NCI-H748 (cell line): ENCODE measurements around the gene ZCCHC3.
A peak's percentile ranks its signal among the peaks of the same experiment; 100 is the strongest.

Experiments
- DNase-seq: peaks from one replicate; lab custom pipeline; 2025; ENCODE audit not compliant: unreplicated experiment; lab: John Stamatoyannopoulos, UW

ZCCHC3 gene

DNA sequence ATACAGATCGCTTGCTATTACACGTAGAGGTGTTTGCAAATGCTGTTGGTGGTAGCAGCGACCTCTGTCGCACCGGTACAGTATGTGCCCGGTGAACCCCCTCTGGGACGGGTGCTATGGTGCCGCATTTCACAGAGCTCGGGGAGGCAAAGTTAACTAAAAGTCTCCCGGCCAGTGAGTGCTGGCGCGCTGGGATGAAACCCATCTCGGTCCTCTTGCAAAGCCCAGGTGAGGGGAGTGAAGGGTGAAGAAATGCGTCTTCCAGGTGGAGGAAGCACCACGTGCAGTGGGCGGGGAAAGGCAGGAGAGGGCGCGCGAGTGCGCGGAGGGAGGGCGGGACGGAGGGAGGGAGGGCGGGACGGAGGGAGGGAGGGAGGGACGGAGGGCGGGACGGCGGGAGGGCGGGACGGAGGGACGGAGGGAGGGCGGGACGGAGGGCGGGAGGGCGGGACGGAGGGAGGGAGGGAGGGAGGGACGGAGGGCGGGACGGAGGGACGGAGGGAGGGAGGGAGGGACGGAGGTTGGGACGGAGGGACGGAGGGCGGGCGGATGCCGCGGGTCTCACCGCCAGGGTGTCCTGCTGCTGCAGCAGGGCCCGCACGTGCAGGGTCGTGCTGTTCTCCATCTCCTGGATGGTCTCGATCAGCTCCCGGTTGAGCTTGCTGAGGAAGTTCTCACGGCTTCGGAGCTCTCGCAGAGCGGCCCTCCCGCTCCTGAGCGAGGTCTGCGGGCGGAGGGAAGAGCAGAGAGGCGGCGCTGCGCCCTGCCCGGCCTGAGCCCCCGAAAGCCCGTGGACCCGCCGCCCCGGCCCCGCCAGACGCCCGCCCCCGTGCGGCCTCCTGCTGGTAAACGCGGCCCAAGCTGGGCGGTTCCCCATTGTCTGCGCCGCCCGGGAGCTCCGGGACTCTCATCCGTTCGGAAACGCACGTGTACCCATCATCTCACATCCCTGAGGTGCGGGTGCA, 18.5 kb upstream of the ZCCHC3 start:
- DNase-seq, result no peak

DNA sequence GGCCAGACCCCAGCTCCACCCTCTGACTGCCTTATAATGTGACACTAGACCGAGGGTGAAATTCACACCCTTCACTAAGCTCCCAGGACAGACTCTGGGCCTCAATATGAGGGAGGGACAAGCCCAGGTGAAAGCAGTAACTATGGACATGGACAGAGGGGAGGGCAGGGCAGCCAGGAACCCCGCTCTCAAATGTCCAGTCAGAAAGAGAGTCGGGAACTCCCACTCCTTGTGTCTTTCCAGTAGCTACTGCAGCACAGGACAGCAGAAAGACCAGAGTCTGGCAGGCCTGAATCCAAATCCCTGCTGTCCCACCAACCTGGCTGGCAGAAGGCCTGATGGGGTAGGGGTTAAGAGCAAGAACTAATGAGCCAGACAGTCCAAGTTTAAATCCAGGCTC, 13.2 kb upstream of the ZCCHC3 start:
- DNase-seq, result no peak

DNA sequence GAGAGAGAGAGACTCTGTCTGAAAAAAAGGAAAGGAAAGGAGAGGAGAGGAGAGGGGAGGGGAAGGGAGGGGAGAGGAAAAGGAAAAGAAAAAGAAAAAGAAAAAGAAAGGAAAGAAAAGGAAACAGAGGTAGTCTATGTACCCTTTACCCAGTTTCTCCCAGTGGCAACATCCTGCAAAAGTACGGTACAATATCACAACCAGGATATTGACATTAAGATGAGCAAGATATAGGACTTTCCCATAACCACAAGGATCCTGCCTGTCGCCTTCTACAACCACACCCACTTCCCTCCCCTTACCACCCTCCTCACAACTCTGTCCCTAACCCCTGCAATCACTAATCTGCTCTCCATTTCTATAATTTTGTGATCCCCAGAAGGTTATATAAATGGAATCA, 10.9 kb upstream of the ZCCHC3 start:
- no peak for DNase-seq

DNA sequence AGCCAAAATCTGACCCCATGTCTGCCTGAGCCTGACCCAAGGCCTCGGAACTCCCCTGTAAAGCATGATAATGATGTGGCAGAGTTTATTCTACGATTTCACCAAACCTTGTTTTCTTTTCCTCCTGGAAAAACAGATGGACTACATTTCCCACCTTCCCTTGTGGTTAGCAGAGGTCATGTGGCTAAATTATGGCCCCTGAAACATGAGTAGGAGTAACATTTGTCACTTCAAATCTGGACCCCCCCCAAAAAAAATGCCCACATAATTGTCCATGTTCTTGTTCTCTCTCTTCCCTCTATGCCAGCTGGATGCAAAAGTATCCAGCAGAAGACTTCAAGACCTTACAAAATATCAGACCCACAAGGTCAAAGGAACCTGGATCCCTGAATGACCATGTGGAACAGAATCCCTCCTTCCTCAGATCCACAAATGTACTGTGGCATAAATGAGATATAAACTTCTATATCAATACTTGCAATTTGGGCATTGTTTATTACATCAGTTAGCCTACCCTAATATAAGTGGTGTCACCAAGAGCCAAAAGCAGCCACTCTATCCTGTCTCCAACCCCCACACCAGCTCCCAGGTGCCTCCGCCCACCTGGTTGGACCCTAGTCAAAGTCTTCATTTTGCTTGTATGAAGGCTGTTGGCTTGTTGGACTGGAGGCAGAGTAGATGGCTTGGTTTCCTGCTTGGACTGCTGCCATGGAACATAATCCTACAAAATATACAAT, 8.2 kb upstream of the ZCCHC3 start:
- peak; percentile 32 for DNase-seq

GRCh38 chr20:289693-290083, 7.7 kb upstream of the ZCCHC3 start:
- DNase-seq, result no peak

- DNase-seq, result peak; percentile 97
Observed at GRCh38 chr20:290084-290831, 7.1 kb upstream of the ZCCHC3 start, which contains the start of gene C20orf96. Gene C20orf96 (minus strand): TSS chr20:290750. CDS start chr20:290610, 140 bp downstream.

DNA sequence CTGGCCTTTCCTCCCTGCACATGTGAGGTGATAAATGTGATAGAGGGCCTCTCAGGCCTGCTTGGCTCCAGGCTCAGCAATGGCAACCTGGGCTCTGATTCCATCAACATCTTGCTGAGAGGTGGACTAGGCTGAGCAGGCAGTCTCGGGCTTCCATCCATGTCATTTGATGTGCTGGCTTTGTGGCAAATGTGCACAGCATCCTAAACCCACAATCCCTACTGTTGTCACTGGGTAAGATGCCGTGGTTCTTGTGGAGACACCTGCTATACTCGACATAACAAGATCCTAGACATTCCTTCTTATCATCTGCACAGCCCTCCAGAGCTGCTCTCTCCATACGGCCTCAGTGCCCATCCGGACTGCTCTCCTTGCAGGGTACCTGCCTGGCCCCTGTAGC, 2.8 kb upstream of the ZCCHC3 start:
- DNase-seq, result no peak

- DNase-seq, result no peak
Observed at GRCh38 chr20:295804-296203, 1.6 kb upstream of the ZCCHC3 start.

- DNase-seq, result peak; percentile 89
Observed at GRCh38 chr20:297925-298775, 780 bp downstream of the ZCCHC3 start.

- DNase-seq, result no peak
Observed at GRCh38 chr20:298776-299391, 1.5 kb downstream of the ZCCHC3 start.

DNA sequence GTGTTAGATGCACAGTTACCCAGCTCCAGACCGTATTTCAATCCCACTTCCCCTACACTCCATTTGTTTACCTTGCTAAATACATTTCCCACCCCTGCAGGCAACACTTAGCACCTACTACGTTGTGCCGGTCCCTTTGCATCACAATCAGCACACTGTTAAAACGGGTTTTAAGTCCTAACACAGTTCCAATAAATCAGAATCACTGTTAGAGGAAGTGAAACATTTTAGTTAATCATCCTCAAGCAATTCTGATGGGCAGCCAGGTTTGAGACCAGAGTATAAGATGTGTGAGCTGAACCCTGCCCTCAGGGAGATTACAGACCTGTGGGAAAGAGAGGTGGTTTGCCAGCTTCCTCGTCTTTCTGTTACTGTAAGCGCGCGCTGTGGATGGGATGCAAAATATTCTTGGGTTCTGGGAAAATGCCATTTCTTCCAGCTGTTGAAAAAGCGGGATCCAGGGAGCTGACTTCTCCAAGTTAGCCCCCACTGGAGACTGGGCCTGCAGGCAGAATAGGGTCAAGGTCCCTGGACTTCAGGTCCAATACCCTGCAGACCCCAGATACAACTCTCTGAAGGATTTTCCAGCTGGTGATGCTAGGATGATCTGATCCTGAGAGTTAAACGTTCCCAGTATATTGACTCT, 3.1 kb downstream of the ZCCHC3 start:
- peak; percentile 32 for DNase-seq

GRCh38 chr20:301886-302848, 4.8 kb downstream of the ZCCHC3 start:
- DNase-seq, result no peak

GRCh38 chr20:305745-306144, 8.4 kb downstream of the ZCCHC3 start:
- DNase-seq, result no peak

GRCh38 chr20:308427-309038, 11.2 kb downstream of the ZCCHC3 start:
- DNase-seq, result no peak

DNA sequence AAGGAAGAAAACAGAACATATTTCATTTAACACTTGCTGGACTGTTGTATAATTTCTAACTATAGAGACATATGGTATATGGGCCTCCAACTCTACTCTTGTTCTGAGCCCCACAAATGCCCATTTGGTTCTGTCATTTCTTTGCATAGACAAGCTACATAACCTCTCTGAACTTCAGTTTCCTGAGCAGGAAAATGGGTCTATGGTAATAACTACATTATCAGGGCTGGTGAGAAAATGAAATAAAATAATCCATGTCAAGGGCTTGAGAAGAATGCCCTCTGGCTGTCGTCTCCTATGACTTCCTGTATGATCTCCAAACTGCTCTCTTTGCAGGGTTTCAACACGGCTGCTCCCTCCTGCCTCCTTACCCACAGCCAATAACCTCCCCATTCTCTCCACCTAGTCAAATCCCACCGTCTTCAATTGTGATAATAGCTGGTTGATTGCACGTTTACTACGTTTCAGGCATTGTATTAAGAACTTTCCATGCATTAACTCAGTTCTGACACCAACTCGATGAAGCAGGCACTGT, 12.0 kb downstream of the ZCCHC3 start:
- DNase-seq, result no peak

- DNase-seq, result peak; percentile 100
Observed at GRCh38 chr20:309841-310644, 12.7 kb downstream of the ZCCHC3 start.

DNA sequence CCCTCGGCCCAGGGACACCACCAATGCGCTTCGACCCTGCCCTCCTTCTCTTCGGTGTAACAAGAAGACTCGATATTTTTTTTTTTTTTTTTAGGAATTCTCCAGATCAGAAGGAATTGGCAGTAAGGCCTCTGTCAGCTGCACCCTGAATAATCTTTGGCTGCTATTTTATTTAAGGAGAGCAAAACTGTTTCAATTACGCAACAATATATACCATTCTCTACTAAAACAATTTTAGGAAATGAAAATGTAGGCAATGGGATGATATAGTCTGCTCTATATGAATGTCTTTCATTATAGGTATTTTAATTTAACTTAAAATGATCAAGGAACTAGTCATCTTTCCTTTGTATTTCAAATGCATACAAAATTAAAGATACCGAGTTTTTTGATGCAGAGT, 13.3 kb downstream of the ZCCHC3 start:
- no peak for DNase-seq
